ENCODE data around the gene IRF6. TPM values are rescaled to one million over a fixed set of nuclear protein-coding genes. Genes with fewer than 3 reads are reported as not detected.

The IRF6 gene
- total RNA-seq, 1 experiment from 2014 or later: 17.2 TPM

DNA sequence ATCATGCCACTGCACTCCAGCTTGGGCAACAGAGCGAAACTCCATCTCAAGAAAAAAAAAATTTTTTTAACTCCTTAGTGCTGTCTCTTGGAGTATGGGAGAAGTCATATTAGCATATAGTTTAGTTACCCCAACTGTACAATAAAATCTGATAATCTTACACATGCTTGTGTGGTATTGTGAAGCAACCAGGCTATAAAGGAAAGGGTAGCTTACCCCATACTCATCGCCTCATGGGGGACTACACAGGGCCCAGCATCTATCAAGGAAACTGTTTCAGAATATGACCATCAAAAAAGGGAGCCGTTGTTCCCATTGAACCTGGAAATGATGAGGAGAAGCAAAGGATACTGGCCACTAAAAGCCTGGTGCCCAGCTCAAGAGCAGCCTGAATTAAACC lies 53.1 kb downstream of the IRF6 start:
- CTCF ChIA-PET: interaction anchor here (0.8 to 1.0 kb wide), 2 partner anchors 177 to 187 kb away, joined by 3 read pairs; no protein-coding TSS in a partner anchor

DNA sequence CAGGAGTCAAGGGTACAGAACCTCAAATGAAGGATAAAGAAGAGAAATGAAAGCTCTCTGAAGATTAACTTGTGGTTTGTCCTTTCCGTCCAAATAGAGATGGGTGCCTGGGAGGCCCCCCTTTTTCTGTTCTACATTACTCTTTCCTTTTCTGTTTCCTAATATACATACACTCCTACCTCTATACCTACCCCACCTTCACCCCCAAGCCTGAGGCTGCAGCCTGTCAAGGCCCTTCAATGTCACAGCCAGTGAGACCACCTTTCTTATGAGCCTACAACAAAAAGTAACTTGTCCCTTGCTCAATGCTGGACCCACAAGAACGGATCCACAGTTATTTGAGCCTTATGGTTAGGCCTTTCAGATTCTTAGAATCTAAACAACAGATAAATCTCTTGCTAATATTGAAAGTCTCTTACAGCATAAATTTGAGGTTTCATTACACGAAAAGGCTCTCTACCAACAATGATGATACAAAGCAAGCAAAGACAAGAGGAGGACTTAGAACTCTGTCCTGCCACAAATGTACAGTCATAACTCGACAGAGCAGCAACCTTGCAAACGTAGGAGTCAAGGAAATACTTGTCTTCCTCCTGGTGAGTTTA lies 54.2 kb downstream of the IRF6 start:
- no peak for DNase-seq (ENCODE audit: low spot score)
- ATAC-seq: no peak
- H3K27ac Mint-ChIP-seq: no peak overlapping the region
- TF ChIP-seq, protein P1, sequence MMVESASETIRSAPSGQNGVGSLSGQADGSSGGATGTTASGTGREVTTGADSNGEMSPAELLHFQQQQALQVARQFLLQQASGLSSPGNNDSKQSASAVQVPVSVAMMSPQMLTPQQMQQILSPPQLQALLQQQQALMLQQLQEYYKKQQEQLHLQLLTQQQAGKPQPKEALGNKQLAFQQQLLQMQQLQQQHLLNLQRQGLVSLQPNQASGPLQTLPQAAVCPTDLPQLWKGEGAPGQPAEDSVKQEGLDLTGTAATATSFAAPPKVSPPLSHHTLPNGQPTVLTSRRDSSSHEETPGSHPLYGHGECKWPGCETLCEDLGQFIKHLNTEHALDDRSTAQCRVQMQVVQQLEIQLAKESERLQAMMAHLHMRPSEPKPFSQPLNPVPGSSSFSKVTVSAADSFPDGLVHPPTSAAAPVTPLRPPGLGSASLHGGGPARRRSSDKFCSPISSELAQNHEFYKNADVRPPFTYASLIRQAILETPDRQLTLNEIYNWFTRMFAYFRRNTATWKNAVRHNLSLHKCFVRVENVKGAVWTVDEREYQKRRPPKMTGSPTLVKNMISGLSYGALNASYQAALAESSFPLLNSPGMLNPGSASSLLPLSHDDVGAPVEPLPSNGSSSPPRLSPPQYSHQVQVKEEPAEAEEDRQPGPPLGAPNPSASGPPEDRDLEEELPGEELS (CRISPR knock-in tag; IDR thresholded peaks at IDR 0.05): no peak
- TF ChIP-seq ZNF219 (CRISPR knock-in tag; IDR thresholded peaks at IDR 0.05; ENCODE audit: borderline replicate concordance) (no peak), FOXK1 (CRISPR knock-in tag; IDR thresholded peaks at IDR 0.05) (no peak), ZNF416 (CRISPR knock-in tag; IDR thresholded peaks at IDR 0.05) (no peak)
- TF ChIP-seq, protein P2, sequence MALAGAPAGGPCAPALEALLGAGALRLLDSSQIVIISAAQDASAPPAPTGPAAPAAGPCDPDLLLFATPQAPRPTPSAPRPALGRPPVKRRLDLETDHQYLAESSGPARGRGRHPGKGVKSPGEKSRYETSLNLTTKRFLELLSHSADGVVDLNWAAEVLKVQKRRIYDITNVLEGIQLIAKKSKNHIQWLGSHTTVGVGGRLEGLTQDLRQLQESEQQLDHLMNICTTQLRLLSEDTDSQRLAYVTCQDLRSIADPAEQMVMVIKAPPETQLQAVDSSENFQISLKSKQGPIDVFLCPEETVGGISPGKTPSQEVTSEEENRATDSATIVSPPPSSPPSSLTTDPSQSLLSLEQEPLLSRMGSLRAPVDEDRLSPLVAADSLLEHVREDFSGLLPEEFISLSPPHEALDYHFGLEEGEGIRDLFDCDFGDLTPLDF (CRISPR knock-in tag; IDR thresholded peaks at IDR 0.05): no peak
- TF ChIP-seq, protein P3, sequence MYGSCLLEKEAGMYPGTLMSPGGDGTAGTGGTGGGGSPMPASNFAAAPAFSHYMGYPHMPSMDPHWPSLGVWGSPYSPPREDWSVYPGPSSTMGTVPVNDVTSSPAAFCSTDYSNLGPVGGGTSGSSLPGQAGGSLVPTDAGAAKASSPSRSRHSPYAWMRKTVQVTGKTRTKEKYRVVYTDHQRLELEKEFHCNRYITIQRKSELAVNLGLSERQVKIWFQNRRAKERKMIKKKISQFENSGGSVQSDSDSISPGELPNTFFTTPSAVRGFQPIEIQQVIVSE (CRISPR knock-in tag; IDR thresholded peaks at IDR 0.05; ENCODE audit: borderline replicate concordance): no peak
- TF ChIP-seq, protein P4, sequence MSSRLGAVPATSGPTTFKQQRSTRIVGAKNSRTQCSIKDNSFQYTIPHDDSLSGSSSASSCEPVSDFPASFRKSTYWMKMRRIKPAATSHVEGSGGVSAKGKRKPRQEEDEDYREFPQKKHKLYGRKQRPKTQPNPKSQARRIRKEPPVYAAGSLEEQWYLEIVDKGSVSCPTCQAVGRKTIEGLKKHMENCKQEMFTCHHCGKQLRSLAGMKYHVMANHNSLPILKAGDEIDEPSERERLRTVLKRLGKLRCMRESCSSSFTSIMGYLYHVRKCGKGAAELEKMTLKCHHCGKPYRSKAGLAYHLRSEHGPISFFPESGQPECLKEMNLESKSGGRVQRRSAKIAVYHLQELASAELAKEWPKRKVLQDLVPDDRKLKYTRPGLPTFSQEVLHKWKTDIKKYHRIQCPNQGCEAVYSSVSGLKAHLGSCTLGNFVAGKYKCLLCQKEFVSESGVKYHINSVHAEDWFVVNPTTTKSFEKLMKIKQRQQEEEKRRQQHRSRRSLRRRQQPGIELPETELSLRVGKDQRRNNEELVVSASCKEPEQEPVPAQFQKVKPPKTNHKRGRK (CRISPR knock-in tag; IDR thresholded peaks at IDR 0.05; ENCODE audit: borderline replicate concordance): no peak
- no peaks in the 10 kb centered on the region for H3K9me3 Mint-ChIP-seq
- H3K4me1 Mint-ChIP-seq: peaks cover 10% of the 10 kb centered on the region
- ChIA-PET POLR2A (no interaction called here), CTCF (interaction anchor here (1.7 kb wide), 1 partner anchor 175 kb away, joined by 5 read pairs; no protein-coding TSS in a partner anchor)
- no peak overlapping the region for H3K4me3 Mint-ChIP-seq
- no peaks in the 10 kb centered on the region for H3K36me3 Mint-ChIP-seq
- peaks cover 12% of the 10 kb centered on the region for H3K27me3 Mint-ChIP-seq (ENCODE audit: low read depth)

More for the DNA sequence above, 53.1 kb downstream of the IRF6 start:
- DNase-seq (ENCODE audit: low spot score) (no peak), ATAC-seq (no peak)
- H3K27me3 Mint-ChIP-seq (ENCODE audit: low read depth): peaks cover 11% of the 10 kb centered on the region
- TF ChIP-seq FOXP1 (CRISPR knock-in tag; IDR thresholded peaks at IDR 0.05; ENCODE audit: borderline replicate concordance) (no peak), NR3C1 (CRISPR knock-in tag; conservative IDR thresholded peaks at IDR 0.05; ENCODE audit: low read depth) (no peak), ELF4 (CRISPR knock-in tag; IDR thresholded peaks at IDR 0.05; ENCODE audit: low read depth) (no peak), GRHL2 (CRISPR knock-in tag; IDR thresholded peaks at IDR 0.05; ENCODE audit: insufficient replicate concordance, severe bottlenecking) (no peak), OVOL2 (CRISPR knock-in tag; IDR thresholded peaks at IDR 0.05; ENCODE audit: borderline replicate concordance) (no peak), JAZF1 (CRISPR knock-in tag; IDR thresholded peaks at IDR 0.05) (no peak), ATF1 (CRISPR knock-in tag; IDR thresholded peaks at IDR 0.05) (no peak), SMAD4 (CRISPR knock-in tag; IDR thresholded peaks at IDR 0.05) (no peak), NR1H2 (CRISPR knock-in tag; IDR thresholded peaks at IDR 0.05) (no peak), ZNF263 (CRISPR knock-in tag; IDR thresholded peaks at IDR 0.05; ENCODE audit: low read depth) (no peak), NR2C2 (CRISPR knock-in tag; IDR thresholded peaks at IDR 0.05) (no peak)
- TF ChIP-seq, protein P5, sequence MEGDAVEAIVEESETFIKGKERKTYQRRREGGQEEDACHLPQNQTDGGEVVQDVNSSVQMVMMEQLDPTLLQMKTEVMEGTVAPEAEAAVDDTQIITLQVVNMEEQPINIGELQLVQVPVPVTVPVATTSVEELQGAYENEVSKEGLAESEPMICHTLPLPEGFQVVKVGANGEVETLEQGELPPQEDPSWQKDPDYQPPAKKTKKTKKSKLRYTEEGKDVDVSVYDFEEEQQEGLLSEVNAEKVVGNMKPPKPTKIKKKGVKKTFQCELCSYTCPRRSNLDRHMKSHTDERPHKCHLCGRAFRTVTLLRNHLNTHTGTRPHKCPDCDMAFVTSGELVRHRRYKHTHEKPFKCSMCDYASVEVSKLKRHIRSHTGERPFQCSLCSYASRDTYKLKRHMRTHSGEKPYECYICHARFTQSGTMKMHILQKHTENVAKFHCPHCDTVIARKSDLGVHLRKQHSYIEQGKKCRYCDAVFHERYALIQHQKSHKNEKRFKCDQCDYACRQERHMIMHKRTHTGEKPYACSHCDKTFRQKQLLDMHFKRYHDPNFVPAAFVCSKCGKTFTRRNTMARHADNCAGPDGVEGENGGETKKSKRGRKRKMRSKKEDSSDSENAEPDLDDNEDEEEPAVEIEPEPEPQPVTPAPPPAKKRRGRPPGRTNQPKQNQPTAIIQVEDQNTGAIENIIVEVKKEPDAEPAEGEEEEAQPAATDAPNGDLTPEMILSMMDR (IDR thresholded peaks at IDR 0.05): no peak
- TF ChIP-seq, protein P6, sequence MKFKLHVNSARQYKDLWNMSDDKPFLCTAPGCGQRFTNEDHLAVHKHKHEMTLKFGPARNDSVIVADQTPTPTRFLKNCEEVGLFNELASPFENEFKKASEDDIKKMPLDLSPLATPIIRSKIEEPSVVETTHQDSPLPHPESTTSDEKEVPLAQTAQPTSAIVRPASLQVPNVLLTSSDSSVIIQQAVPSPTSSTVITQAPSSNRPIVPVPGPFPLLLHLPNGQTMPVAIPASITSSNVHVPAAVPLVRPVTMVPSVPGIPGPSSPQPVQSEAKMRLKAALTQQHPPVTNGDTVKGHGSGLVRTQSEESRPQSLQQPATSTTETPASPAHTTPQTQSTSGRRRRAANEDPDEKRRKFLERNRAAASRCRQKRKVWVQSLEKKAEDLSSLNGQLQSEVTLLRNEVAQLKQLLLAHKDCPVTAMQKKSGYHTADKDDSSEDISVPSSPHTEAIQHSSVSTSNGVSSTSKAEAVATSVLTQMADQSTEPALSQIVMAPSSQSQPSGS (CRISPR knock-in tag; IDR thresholded peaks at IDR 0.05; ENCODE audit: borderline replicate concordance, low read depth): no peak
- no peak overlapping the region for H3K4me3 Mint-ChIP-seq
- POLR2A ChIA-PET: no interaction called here
- no peaks in the 10 kb centered on the region for H3K9me3 Mint-ChIP-seq
- peaks cover 10% of the 10 kb centered on the region for H3K4me1 Mint-ChIP-seq
- no peaks in the 10 kb centered on the region for H3K36me3 Mint-ChIP-seq
- no peak overlapping the region for H3K27ac Mint-ChIP-seq
